ENCODE measurements around the gene IL6ST. TPM values are rescaled to one million over a fixed set of nuclear protein-coding genes. Genes with fewer than 3 reads are reported as not detected.

Gene IL6ST
- total and polyA plus RNA-seq, 10 donors = 20.4 to 504 (median 266) TPM

DNA sequence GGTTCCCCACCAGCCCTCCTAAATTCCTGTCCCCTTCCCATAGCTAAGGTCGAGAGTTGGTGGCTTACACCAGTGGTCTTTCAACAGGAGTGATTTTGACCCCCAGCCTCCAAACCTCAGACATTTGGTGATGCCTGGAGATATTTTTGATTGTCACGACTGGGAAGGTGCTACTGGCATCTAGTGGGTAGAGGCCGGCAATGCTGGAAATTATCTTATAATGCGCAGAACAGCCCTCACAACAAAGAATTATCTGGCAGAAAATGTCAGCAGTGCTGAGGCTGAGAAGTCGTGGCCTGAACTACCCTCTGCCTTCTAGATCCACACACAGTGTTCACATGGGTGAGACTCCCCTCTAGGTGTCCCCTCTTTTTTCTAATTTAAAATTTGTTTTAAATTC is 74.0 kb downstream of the IL6ST start:
- Histone ChIP-seq H3K27me3 (replicated peaks in 1 of 7) (no peaks in the 10 kb centered on the region), H3K27ac (no peak overlapping the region), H3K4me1 (peaks cover 0 to 18% (median 10%) of the 10 kb centered on the region in 6 donors), H3K4me3 (no peak overlapping the region), H3K9me3 (no peaks in the 10 kb centered on the region), H3K36me3 (no peaks in the 10 kb centered on the region)
- WGBS, 5 donors = 76 to 89% (median 83%) methylated on average over 5 of the region's 5 CpGs
- no peak for DNase-seq
- no peak for TF ChIP-seq POLR2AphosphoS5 (IDR thresholded peaks at IDR 0.05)
- TF ChIP-seq POLR2A (IDR thresholded peaks at IDR 0.05) = no peak
- TF ChIP-seq, protein P1, sequence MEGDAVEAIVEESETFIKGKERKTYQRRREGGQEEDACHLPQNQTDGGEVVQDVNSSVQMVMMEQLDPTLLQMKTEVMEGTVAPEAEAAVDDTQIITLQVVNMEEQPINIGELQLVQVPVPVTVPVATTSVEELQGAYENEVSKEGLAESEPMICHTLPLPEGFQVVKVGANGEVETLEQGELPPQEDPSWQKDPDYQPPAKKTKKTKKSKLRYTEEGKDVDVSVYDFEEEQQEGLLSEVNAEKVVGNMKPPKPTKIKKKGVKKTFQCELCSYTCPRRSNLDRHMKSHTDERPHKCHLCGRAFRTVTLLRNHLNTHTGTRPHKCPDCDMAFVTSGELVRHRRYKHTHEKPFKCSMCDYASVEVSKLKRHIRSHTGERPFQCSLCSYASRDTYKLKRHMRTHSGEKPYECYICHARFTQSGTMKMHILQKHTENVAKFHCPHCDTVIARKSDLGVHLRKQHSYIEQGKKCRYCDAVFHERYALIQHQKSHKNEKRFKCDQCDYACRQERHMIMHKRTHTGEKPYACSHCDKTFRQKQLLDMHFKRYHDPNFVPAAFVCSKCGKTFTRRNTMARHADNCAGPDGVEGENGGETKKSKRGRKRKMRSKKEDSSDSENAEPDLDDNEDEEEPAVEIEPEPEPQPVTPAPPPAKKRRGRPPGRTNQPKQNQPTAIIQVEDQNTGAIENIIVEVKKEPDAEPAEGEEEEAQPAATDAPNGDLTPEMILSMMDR (IDR thresholded peaks at IDR 0.05 in 8 of 11, conservative IDR thresholded peaks at IDR 0.05 in 3 of 11) = no peak
- intact Hi-C loops (cut with DNase I; ENCODE audit: low total_unique reads) = no loop called here

DNA sequence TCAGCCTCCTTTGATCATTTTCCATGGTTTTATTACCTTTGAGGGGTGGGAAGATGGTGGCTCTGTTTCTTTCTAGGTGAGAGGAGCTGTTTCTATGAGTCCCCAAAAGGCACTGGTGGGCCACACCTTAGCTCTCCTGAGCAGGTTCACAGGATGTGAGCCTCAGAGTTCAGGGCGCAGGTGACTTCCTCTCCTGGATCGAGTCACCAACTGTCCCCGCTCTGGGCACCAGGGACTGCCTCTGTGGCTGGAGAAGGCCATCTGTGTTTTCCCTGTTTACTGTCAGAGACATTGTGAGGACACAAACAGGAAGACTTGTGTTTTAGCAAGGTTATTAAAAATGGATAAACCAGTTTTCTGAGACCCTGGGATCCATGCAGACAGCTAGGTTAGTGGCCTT is 75.1 kb downstream of the IL6ST start:
- no peak overlapping the region for H3K27ac ChIP-seq
- no peaks in the 10 kb centered on the region for H3K27me3 ChIP-seq (replicated peaks in 1 of 7)
- WGBS, 5 donors = 37 to 57% (median 44%) methylated on average over 3 of the region's 3 CpGs
- TF ChIP-seq POLR2A (IDR thresholded peaks at IDR 0.05) = no peak
- no peak for TF ChIP-seq POLR2AphosphoS5 (IDR thresholded peaks at IDR 0.05)
- TF ChIP-seq, protein P1 (IDR thresholded peaks at IDR 0.05 in 8 of 11, conservative IDR thresholded peaks at IDR 0.05 in 3 of 11) = no peak
- no peaks in the 10 kb centered on the region for H3K36me3 ChIP-seq
- intact Hi-C loops (cut with DNase I; ENCODE audit: low total_unique reads) = no loop called here
- no peak for DNase-seq
- H3K9me3 ChIP-seq = no peaks in the 10 kb centered on the region
- no peak overlapping the region for H3K4me3 ChIP-seq
- peaks cover 0 to 16% (median 10%) of the 10 kb centered on the region in 6 donors for H3K4me1 ChIP-seq

DNA sequence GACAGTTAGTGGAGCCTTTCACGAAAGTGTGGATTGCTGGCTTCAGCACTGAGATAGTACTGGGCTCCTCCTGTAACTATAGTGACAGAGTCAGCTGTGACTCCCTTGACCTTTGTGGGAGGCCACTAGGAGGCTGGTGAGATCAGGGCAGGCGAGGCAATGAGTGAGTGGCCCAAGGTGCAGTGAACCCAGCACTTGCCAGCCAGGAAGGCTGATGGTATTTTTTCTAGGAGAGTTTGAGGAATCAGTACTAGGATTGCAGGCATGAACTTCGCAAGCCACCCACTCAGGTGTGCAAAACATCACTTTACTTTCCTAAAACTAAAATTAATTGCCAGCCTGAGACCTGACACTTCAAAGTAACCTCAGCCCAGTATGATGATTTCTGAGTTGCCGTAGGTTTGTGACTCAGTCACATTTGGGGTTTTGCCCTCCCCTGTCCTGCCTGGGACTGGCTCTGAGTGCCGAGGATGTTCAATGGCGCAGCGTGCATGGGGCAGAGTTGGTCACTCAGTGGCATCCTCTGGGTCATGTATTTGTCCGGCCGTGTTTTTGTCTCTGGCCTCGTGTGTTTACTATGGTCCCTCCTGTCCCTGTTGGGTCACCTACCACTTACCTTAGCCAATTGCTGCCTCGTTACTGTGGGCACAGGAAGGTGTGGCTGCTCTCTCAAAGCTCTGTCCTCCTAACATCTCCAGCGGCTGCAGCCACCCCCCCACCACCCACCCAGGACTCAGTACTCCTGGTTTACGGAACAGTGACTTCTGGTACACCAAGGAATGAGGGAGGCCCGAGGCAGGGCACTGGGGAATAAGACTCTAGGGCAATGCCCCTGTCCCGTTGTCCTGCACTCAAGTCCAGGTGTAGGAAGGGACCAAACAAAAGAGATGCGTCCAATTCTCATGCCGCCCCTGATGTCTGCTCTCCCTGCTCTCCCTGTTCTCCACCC is 76.4 kb downstream of the IL6ST start:
- Histone ChIP-seq H3K27me3 (replicated peaks in 1 of 7) (no peaks in the 10 kb centered on the region), H3K9me3 (no peaks in the 10 kb centered on the region), H3K27ac (no peak overlapping the region), H3K36me3 (no peaks in the 10 kb centered on the region), H3K4me1 (peaks cover 0 to 10% (median 5%) of the 10 kb centered on the region in 6 donors), H3K4me3 (no peak overlapping the region)
- 88 to 94% (median 93%) methylated on average over 16 to 17 of the region's 17 CpGs for WGBS, 5 donors
- TF ChIP-seq, protein P1 (IDR thresholded peaks at IDR 0.05 in 8 of 11, conservative IDR thresholded peaks at IDR 0.05 in 3 of 11) = no peak
- TF ChIP-seq POLR2AphosphoS5 (IDR thresholded peaks at IDR 0.05) (no peak), POLR2A (IDR thresholded peaks at IDR 0.05) (no peak)
- intact Hi-C loops (cut with DNase I; ENCODE audit: low total_unique reads) = no loop called here
- no peak for DNase-seq

DNA sequence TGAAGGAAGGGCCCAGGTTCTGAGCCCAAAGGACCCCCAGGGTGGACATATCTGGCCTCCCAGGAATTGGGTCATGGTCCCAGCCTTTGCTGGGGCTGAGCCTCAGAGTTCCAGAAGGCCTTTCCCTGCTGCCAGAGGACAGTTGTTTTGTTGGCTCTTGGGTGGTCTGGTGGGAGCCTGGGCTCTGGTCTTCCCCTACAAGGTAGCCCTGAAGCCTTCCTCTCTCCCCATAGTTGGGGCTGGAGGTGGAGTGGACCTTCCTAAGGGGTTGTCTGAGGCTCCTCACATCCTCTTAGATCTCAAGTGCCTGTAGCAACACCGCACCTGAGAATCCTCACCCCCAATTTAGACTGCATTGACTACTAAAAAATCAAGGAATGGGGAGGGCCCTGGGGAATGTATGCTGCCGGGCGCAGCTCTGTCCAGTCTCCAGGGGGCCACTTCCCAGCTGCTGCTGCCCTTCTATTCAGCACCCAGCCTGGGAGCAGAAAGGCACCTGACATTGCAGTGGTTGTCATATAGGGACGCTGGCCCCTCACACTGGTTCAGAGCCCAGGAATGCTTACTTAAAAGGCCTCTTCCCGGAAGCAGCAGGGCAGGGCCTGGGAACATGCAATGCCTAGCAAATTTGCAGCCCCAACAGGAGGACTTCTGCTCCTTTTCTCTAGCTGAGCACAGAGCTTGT is 77.2 kb downstream of the IL6ST start:
- no peaks in the 10 kb centered on the region for H3K36me3 ChIP-seq
- intact Hi-C loops (cut with DNase I; ENCODE audit: low total_unique reads) = no loop called here
- peaks cover 0 to 1% (median 0%) of the 10 kb centered on the region in 6 donors for H3K4me1 ChIP-seq
- H3K27me3 ChIP-seq (replicated peaks in 1 of 7) = no peaks in the 10 kb centered on the region
- no peak overlapping the region for H3K4me3 ChIP-seq
- H3K27ac ChIP-seq = no peak overlapping the region
- H3K9me3 ChIP-seq = no peaks in the 10 kb centered on the region
- TF ChIP-seq, protein P1 (IDR thresholded peaks at IDR 0.05 in 8 of 11, conservative IDR thresholded peaks at IDR 0.05 in 3 of 11) = no peak
- TF ChIP-seq POLR2AphosphoS5 (IDR thresholded peaks at IDR 0.05) = no peak
- TF ChIP-seq POLR2A (IDR thresholded peaks at IDR 0.05) = no peak
- no peak for DNase-seq
- WGBS, 5 donors = 88 to 98% (median 94%) methylated on average over 5 of the region's 5 CpGs
